Measurements from ENCODE around the gene NFASC. TPM values are rescaled to one million over a fixed set of nuclear protein-coding genes. Genes with fewer than 3 reads are reported as not detected.

Gene NFASC
- total and polyA plus RNA-seq, 9 of the 15 experiments (the other 6 are each of a cell fraction or from before 2014, with no cell fraction given), result 0.03 to 0.16 (median 0.06) TPM; not detected in 6

DNA sequence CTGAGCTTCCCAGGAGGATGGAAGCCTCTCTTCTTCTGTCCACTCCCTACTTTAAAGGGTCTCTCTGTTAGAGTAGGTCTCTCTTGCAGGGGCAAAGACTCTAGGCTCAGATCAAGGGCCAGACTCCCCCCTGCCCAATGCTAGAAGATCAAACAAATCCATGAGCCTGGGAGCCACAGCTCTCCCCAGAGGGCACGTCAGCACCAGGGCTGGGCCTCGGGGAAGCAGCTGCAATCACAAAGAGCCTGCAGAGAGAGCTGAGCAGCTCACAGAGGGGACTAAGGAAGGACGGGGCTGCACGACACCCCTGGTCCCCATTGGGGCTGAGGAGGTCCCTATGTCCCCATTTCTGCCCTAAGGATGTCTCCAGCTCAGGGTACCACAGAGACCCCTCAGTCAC lies 176.2 kb downstream of the NFASC start (continued):
- TF ChIP-seq SRSF3 (IDR thresholded peaks at IDR 0.05; ENCODE audit: insufficient read depth, low read length) (no peak), HNRNPL (IDR thresholded peaks at IDR 0.05; ENCODE audit: low read depth, low read length) (no peak), MECOM (CRISPR knock-in tag; IDR thresholded peaks at IDR 0.05) (no peak), SMARCC2 (IDR thresholded peaks at IDR 0.05; ENCODE audit: low read depth) (no peak), FOXJ2 (tag; IDR thresholded peaks at IDR 0.05) (no peak), MIER1 (IDR thresholded peaks at IDR 0.05; ENCODE audit: low read depth) (no peak), ZNF57 (CRISPR knock-in tag; IDR thresholded peaks at IDR 0.05) (no peak), ZNF239 (CRISPR knock-in tag; IDR thresholded peaks at IDR 0.05) (no peak)

DNA sequence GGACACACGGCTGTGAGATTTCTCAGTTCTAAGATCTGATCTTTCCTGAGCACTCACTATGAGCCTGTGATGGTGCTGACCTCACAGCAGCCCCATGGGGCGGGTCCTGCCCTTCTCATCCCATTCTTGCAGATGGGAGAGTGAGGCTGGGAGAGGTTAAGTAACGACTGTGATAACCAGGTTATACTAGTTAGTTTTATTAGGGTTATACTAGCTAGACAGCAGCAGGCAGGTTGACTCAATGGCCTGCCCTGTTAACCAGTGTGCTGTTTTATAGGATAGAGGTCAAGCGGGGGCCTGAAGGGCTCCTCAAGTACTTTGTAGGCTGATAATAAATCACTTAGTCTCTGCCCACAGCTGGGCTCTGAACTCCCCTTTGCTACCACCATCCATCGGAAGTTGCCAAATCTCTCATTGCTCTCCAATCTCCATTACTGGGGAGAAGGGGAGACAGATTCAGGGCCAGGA lies 177.1 kb downstream of the NFASC start:
- Histone ChIP-seq H4K20me1 (replicated peaks; ENCODE audit: control insufficient read depth, insufficient read depth, low read length) (peaks cover 24% of the 10 kb centered on the region; the same call in 1 of the 2 replicates), H3K27me3 (ENCODE audit: control insufficient read depth in 2 of 2, insufficient read depth in 2 of 2, low read length in 2 of 2) (peaks cover 52 to 96% of the 10 kb centered on the region in 2 experiments; a peak in 4 of 5 replicates), H3K4me2 (ENCODE audit: insufficient read depth, low read length) (no peak overlapping the region), H3K9me1 (ENCODE audit: control insufficient read depth, insufficient read depth, low read length) (no peaks in the 10 kb centered on the region), H3K79me2 (ENCODE audit: control insufficient read depth, insufficient read depth, low read length) (no peaks in the 10 kb centered on the region), H2AFZ (ENCODE audit: low read depth, low read length) (no peak overlapping the region), H3K36me3 (ENCODE audit: control insufficient read depth, insufficient read depth, low read length) (no peaks in the 10 kb centered on the region), H3K9me3 (replicated peaks; ENCODE audit: control insufficient read depth, insufficient read depth, low read depth, low read length) (no peaks in the 10 kb centered on the region), H3K9ac (ENCODE audit: insufficient read depth in 1 of 2, low read depth in 2 of 2, low read length in 2 of 2) (no peak overlapping the region), H3K4me1 (replicated peaks in 1 of 2; ENCODE audit: control insufficient read depth in 2 of 2, insufficient read depth in 2 of 2, low read length in 2 of 2) (peaks cover 0 to 8% of the 10 kb centered on the region in 2 experiments; a peak in 1 of 5 replicates), H3K4me3 (no peak overlapping the region), H3K27ac (ENCODE audit: extremely low read depth, low read depth, low read length) (no peak overlapping the region)
- POLR2A ChIA-PET, result interaction anchor here (0.6 to 0.8 kb wide), 2 partner anchors 14 to 156 kb away, joined by 3 to 4 read pairs; no protein-coding TSS in a partner anchor
- peak in 1 of 4 experiments; percentile 8 for DNase-seq (ENCODE audit: extremely low read depth in 1 of 4, low spot score in 3 of 4)
- CTCF ChIA-PET (ENCODE audit: low intra/inter-chr PET ratio), result no interaction called here
- TF ChIP-seq, protein P1, sequence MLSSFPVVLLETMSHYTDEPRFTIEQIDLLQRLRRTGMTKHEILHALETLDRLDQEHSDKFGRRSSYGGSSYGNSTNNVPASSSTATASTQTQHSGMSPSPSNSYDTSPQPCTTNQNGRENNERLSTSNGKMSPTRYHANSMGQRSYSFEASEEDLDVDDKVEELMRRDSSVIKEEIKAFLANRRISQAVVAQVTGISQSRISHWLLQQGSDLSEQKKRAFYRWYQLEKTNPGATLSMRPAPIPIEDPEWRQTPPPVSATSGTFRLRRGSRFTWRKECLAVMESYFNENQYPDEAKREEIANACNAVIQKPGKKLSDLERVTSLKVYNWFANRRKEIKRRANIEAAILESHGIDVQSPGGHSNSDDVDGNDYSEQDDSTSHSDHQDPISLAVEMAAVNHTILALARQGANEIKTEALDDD (IDR thresholded peaks at IDR 0.05), result peak; percentile 78
- no peak for TF ChIP-seq TAF7 (tag; IDR thresholded peaks at IDR 0.05)
- intact Hi-C loops (cut with micrococcal nuclease), result no loop called here
- 0% methylated on average over 5 of the region's 5 CpGs for WGBS (ENCODE audit: insufficient coverage, low coverage, missing lambda C conversion rate)
- ATAC-seq, result peak; percentile 15; the same call in 2 of the 3 replicates
- BruUV-seq (replicated peaks), result no TSS peak
- FAIRE-seq, result peak; percentile 11
- in situ Hi-C loops (cut with MboI), result no loop called here

Measured in K562 (cell line).